Measurements from ENCODE around the gene NEB.

The NEB gene

GRCh38 chr2:151733771-151734672 lies at the start of gene NEB:
Gene NEB, minus strand, starts transcription at chr2:151734476. Its CDS starts 1,320 bp downstream, at chr2:151733156.
- DNase-seq: no peak

- no peak for DNase-seq
These were observed 48.9 kb upstream of the NEB start for GRCh38 chr2:151783133-151783520.

- DNase-seq: no peak
These were observed 48.3 kb upstream of the NEB start for GRCh38 chr2:151782378-151783132.

GRCh38 chr2:151781642-151782041 lies 47.4 kb upstream of the NEB start:
- DNase-seq: no peak

GRCh38 chr2:151780938-151781337 lies 46.7 kb upstream of the NEB start:
- DNase-seq: no peak

- DNase-seq: no peak
These were observed 43.7 kb upstream of the NEB start for GRCh38 chr2:151777935-151778334.

- DNase-seq: no peak
These were observed 43.2 kb upstream of the NEB start for GRCh38 chr2:151777487-151777886.

- DNase-seq: no peak
These were observed 42.1 kb upstream of the NEB start for GRCh38 chr2:151776367-151776766.

- no peak for DNase-seq
These were observed 40.9 kb upstream of the NEB start for GRCh38 chr2:151775057-151775740.

GRCh38 chr2:151774506-151774905 lies 40.2 kb upstream of the NEB start:
- DNase-seq: no peak

GRCh38 chr2:151771599-151772358 lies 37.5 kb upstream of the NEB start:
- DNase-seq: no peak

GRCh38 chr2:151770995-151771394 lies 36.7 kb upstream of the NEB start:
- DNase-seq: no peak

- DNase-seq: no peak
These were observed 35.3 kb upstream of the NEB start for GRCh38 chr2:151769606-151770005.

GRCh38 chr2:151767536-151767935 lies 33.3 kb upstream of the NEB start:
- no peak for DNase-seq

- no peak for DNase-seq
These were observed 32.3 kb upstream of the NEB start for GRCh38 chr2:151766437-151767153.

GRCh38 chr2:151765760-151766410 lies 31.6 kb upstream of the NEB start:
- no peak for DNase-seq

GRCh38 chr2:151762694-151763093 lies 28.4 kb upstream of the NEB start:
- DNase-seq: no peak

GRCh38 chr2:151761687-151762086 lies 27.4 kb upstream of the NEB start:
- DNase-seq: no peak

GRCh38 chr2:151761193-151761592 lies 26.9 kb upstream of the NEB start:
- no peak for DNase-seq

- DNase-seq: no peak
These were observed 25.9 kb upstream of the NEB start for GRCh38 chr2:151760139-151760650.

GRCh38 chr2:151758744-151759143 lies 24.5 kb upstream of the NEB start:
- no peak for DNase-seq

Data from CD4-positive, alpha-beta T cell treated with Interleukin-21 for 1 hour (primary cell).